Right atrium auricular region (tissue), 2 donors: Measurements from ENCODE around the gene POFUT2. TPM values are rescaled to one million over a fixed set of nuclear protein-coding genes. Genes with fewer than 3 reads are reported as not detected.
A peak's percentile ranks its signal among the peaks of the same experiment; 100 is the strongest.

Source experiments
- DNase-seq: peaks from one replicate; pipeline ENCODE4 v3.0.0-alpha.2; 2019; ENCODE audit warnings: low spot score
- H3K27ac ChIP-seq, 2 donors: fragments of 200-600 bp; sonication (generic); 1 replicate in 1 of 2; 2 replicates in 1 of 2; pipeline ENCODE4 v1.5.1; 2016 to 2019
- H3K27me3 ChIP-seq, 2 donors: fragments of 200-600 bp; sonication (generic); one replicate each; pipeline versions ENCODE4 v1.5.1 to v1.6.0; 2017 to 2019
- H3K36me3 ChIP-seq: fragments of 200-600 bp; sonication (generic); one replicate; pipeline ENCODE4 v1.5.1; 2016
- H3K4me1 ChIP-seq, 2 donors: fragments of 200-600 bp; sonication (generic); one replicate each; pipeline versions ENCODE4 v1.5.1 to v1.6.0; 2017 to 2019
- H3K4me3 ChIP-seq, 2 donors: fragments of 200-600 bp; sonication (generic); 1 replicate in 1 of 2; 2 replicates in 1 of 2; pipeline ENCODE4 v1.5.1; 2017 to 2019; ENCODE audit warnings: mild to moderate bottlenecking in 1 of 2, moderate library complexity in 1 of 2
- H3K9me3 ChIP-seq, 2 donors: fragments of 200-600 bp; sonication (generic); one replicate each; pipeline ENCODE4 v1.5.1; 2019
- total RNA-seq, 2 donors: library from RNA; depleted of rRNA; stranded (reverse); fragments of >200 nt; gene quantifications; one replicate each; pipeline ENCODE4 v1.1.0, GENCODE V29; 2016
- TF ChIP-seq, protein P1 (sequence below), 2 donors: fragments of 200-600 bp; sonication (generic); IDR thresholded peaks; one replicate each; pipeline ENCODE4 v1.5.1; 2019; ENCODE audit warnings: antibody characterized with exemption in 2 of 2

The POFUT2 gene
- total RNA-seq, 2 donors from 2014 or later, result 5.8 to 12.0 TPM

DNA sequence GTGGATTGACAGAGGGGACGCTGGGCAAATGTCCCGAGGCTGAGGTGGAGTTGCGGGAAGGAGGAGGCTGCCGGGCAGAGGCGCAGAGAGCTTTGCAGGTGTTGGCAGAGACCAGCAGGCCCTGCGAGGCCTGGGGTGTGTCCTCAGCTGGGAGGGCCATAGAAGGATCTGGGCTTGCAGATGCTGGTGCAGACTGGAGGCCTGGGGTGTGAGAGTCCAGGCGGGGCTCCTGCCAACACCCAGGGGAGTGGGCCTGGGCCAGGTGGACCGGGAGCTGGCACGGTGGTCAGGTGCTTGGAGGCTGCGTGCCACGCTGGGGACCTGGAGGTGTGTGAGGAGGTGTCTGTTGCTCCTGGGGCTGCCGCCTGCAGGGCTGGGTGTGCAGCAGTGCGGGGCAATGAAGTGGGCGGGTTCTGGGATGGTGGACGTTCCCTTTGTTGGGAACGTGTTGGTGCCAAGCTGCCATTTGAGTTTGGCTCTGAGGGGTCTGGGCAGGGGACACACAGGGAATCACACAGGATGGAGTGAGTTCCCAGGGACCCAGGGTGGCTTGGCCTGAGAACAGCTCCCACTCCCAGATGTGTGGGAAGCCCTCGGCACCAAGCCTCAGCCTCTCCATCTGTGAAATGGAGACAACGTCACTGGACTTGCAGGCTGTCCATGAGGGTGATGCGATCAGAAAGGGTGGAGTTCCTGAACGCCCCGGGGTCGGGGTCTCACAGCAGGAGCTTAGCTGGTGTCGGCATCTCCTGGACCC lies 39.9 kb upstream of the POFUT2 start:
- TF ChIP-seq, protein P1, sequence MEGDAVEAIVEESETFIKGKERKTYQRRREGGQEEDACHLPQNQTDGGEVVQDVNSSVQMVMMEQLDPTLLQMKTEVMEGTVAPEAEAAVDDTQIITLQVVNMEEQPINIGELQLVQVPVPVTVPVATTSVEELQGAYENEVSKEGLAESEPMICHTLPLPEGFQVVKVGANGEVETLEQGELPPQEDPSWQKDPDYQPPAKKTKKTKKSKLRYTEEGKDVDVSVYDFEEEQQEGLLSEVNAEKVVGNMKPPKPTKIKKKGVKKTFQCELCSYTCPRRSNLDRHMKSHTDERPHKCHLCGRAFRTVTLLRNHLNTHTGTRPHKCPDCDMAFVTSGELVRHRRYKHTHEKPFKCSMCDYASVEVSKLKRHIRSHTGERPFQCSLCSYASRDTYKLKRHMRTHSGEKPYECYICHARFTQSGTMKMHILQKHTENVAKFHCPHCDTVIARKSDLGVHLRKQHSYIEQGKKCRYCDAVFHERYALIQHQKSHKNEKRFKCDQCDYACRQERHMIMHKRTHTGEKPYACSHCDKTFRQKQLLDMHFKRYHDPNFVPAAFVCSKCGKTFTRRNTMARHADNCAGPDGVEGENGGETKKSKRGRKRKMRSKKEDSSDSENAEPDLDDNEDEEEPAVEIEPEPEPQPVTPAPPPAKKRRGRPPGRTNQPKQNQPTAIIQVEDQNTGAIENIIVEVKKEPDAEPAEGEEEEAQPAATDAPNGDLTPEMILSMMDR (IDR thresholded peaks at IDR 0.05), result no peak
- no peak overlapping the region for H3K27ac ChIP-seq
- no peak overlapping the region for H3K4me3 ChIP-seq
- DNase-seq, result no peak
- peaks cover 0 to 23% of the 10 kb centered on the region in 2 donors for H3K4me1 ChIP-seq
- H3K36me3 ChIP-seq, result no peaks in the 10 kb centered on the region
- no peaks in the 10 kb centered on the region for H3K9me3 ChIP-seq
- no peaks in the 10 kb centered on the region for H3K27me3 ChIP-seq

DNA sequence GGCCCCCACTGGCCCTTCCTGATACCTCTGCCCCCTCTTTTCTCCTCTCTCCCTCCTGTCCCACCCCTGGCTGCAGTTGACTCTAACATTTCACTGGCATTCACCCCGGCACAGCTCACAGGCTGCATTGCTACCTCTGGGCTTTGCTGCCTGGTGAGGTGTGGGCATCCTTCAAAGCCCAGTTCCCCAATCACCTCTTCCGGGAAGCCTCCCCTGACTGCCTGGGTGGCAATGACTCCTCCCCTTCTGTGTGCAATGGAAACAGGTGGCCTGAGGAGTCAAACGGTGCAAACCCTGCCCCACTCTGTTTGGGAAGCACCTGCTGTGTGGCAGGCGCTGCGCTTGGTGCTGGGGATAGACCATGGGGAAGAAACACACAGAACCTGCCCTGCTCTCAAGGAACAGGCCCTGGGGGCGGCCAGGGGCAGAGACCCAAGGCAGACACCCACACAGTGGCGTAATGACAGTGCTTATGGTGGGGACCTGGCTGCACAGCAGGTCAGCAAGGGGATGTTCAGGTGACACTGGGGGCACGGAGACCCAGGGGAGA lies 39.3 kb upstream of the POFUT2 start:
- Histone ChIP-seq H3K4me1 (peaks cover 0 to 23% of the 10 kb centered on the region in 2 donors), H3K9me3 (no peaks in the 10 kb centered on the region), H3K27me3 (no peaks in the 10 kb centered on the region), H3K4me3 (no peak overlapping the region), H3K36me3 (no peaks in the 10 kb centered on the region), H3K27ac (no peak overlapping the region)
- TF ChIP-seq, protein P1 (IDR thresholded peaks at IDR 0.05), result no peak
- no peak for DNase-seq

- TF ChIP-seq, protein P1 (IDR thresholded peaks at IDR 0.05), result no peak
- Histone ChIP-seq H3K9me3 (no peaks in the 10 kb centered on the region), H3K4me3 (no peak overlapping the region), H3K27me3 (no peaks in the 10 kb centered on the region), H3K4me1 (peaks cover 0 to 26% of the 10 kb centered on the region in 2 donors), H3K36me3 (no peaks in the 10 kb centered on the region), H3K27ac (no peak overlapping the region)
- no peak for DNase-seq
Measured at GRCh38 chr21:45326169-45326851, 38.6 kb upstream of the POFUT2 start.

DNA sequence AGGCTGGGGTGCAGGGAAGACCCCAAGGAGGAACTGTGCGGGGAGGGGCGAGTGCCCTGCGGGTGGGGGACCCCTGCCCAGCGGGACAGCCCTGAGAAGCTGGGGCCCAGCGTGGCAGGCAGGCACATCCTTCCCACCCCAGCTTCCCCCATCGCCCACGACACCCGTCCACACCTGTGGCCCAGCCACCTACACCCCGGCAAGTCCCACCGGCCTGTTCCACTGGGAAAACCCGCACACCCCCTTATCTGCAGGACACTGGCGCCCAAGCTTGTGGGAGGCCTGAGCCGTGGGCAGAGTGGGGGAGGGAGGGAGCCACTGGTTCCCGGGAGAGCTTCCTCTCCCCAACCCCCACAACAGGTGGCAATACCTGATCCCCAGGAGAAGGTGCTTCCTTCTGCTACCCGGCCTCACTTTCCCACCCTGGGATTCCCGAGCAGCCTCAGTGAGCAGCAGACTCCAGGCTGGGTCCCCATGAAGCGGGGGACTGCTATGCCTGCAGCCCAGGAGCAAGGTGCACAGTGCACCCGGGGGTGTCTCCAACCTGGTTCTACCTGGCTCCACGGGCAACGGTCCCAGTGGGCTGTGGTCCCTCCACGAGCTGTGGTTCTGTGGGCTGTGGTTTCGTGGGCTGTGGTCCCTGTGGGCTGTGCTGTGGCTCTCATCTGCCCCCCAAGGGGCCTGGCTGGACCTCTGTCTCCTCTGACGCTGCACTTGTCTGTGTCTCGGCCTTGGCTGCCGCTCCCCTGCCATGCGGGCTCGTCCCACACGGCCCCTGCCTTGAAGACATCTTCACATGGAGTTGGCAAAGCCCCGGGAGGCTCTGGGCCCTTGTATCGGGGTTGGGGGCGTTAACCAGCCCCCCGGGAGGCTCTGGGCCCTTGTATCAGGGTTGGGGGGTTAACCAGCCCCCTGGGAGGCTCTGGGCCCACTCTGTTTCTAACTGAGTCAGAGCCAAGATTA lies 37.8 kb upstream of the POFUT2 start:
- Histone ChIP-seq H3K4me3 (no peak overlapping the region), H3K27me3 (no peaks in the 10 kb centered on the region), H3K9me3 (no peaks in the 10 kb centered on the region), H3K4me1 (peaks cover 0 to 34% of the 10 kb centered on the region in 2 donors), H3K27ac (no peak overlapping the region), H3K36me3 (no peaks in the 10 kb centered on the region)
- no peak for DNase-seq
- TF ChIP-seq, protein P1 (IDR thresholded peaks at IDR 0.05), result no peak

- no peaks in the 10 kb centered on the region for H3K36me3 ChIP-seq
- TF ChIP-seq, protein P1 (IDR thresholded peaks at IDR 0.05), result peak in 1 of 2 donors; percentile 25
- no peaks in the 10 kb centered on the region for H3K27me3 ChIP-seq
- no peak overlapping the region for H3K4me3 ChIP-seq
- no peak for DNase-seq
- peak overlapping the region in 1 of 2 donors; percentile 7 for H3K27ac ChIP-seq
- H3K9me3 ChIP-seq, result no peaks in the 10 kb centered on the region
- H3K4me1 ChIP-seq, result peaks cover 0 to 43% of the 10 kb centered on the region in 2 donors
Measured at GRCh38 chr21:45324489-45325205, 37.0 kb upstream of the POFUT2 start.
